Kidney epithelial cell (primary cell): ENCODE results near the gene SFRP5. TPM values are rescaled to one million over a fixed set of nuclear protein-coding genes. Genes with fewer than 3 reads are reported as not detected.

Experiments used
- DNase-seq: peaks from one replicate; pipeline ENCODE4 v3.0.0-alpha.2; 2010; ENCODE audit warnings: low read depth
- H3K27me3 ChIP-seq: 2 replicates; pipeline ENCODE4 v1.6.0; 2011; ENCODE audit warnings: low read length; ENCODE audit not compliant: control insufficient read depth, insufficient read depth
- H3K36me3 ChIP-seq: 2 replicates; pipeline ENCODE4 v1.5.1; 2011; ENCODE audit warnings: low read length; ENCODE audit not compliant: control insufficient read depth, insufficient read depth
- H3K4me3 ChIP-seq: 2 replicates; pipeline ENCODE4 v1.5.1; 2011; ENCODE audit warnings: low read depth, mild to moderate bottlenecking, control low read depth, low read length
- total RNA-seq: library from RNA; depleted of rRNA; stranded (reverse); fragments of >200 nt; gene quantifications from 2 replicates; pipeline ENCODE4 v1.2.3, GENCODE V29; 2015
- TF ChIP-seq, protein P1 (sequence below): IDR thresholded peaks from 2 replicates; pipeline ENCODE4 v1.5.1; 2011; ENCODE audit warnings: mild to moderate bottlenecking, moderate library complexity, low read length, control low read depth, inconsistent platforms; ENCODE audit not compliant: insufficient read depth, poor library complexity, severe bottlenecking

SFRP5 gene
- total RNA-seq, 1 donor from 2014 or later, result not detected

DNA sequence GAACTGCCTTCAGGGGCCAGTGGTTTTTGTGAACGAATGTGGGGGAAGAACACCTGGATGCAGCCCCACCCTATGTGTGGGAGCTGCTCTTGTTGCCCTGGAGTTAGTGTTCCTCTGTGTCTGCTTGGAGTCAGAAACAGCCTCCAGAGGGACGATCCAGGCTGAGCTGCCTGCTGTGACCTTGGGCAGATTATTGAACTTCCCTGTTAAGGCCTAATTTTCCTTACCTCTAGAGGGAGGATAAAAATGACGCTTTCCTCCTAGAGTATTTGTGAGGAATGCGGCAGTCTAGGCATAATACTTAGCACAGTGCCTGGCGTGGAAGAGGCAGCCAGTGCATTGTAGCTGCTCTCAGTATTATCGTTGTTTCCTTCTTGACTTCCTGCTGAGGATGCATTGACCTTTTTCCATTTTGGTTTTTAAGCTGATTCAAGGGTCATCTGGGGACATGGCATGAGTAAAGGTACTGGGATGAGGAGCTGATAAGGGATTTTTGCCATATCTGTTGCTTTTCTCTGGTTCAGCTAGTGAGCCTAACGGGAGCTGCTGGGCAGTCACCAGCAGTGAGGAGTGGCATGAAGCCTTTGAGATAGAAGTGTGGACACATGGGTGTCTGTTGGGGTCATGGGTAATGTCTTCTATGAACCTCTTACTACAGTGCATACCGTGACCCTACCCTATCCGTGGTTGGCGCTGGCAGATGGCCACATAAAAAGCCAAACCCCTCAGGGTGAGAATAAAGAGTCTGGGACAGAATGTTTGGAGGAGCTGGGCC is 28.4 kb downstream of the SFRP5 start:
- H3K4me3 ChIP-seq, result no peak overlapping the region
- DNase-seq, result no peak
- no peaks in the 10 kb centered on the region for H3K36me3 ChIP-seq
- TF ChIP-seq, protein P1, sequence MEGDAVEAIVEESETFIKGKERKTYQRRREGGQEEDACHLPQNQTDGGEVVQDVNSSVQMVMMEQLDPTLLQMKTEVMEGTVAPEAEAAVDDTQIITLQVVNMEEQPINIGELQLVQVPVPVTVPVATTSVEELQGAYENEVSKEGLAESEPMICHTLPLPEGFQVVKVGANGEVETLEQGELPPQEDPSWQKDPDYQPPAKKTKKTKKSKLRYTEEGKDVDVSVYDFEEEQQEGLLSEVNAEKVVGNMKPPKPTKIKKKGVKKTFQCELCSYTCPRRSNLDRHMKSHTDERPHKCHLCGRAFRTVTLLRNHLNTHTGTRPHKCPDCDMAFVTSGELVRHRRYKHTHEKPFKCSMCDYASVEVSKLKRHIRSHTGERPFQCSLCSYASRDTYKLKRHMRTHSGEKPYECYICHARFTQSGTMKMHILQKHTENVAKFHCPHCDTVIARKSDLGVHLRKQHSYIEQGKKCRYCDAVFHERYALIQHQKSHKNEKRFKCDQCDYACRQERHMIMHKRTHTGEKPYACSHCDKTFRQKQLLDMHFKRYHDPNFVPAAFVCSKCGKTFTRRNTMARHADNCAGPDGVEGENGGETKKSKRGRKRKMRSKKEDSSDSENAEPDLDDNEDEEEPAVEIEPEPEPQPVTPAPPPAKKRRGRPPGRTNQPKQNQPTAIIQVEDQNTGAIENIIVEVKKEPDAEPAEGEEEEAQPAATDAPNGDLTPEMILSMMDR, result no peak
- no peaks in the 10 kb centered on the region for H3K27me3 ChIP-seq

DNA sequence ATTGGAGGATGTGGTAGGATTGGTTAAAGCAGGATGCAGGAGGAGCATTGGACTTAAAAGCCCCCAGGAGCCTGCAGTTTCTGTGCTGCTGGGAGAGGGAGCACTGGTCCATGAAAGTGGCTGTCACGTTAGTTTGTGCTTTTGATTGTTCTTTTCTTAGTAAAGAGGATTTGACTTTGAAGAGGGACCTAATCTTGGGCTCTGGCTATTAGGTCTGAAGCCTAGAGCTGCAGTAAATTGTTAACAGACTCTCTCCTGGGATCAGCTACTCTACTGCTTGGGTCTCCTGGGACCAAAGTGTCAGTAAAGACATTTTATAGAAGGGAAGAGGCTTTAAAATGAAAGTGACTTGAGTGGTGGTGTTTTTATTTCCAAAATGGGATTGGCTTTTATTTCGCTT is 31.2 kb downstream of the SFRP5 start:
- no peaks in the 10 kb centered on the region for H3K36me3 ChIP-seq
- H3K27me3 ChIP-seq, result no peaks in the 10 kb centered on the region
- TF ChIP-seq, protein P1, result no peak
- DNase-seq, result no peak
- no peak overlapping the region for H3K4me3 ChIP-seq

DNA sequence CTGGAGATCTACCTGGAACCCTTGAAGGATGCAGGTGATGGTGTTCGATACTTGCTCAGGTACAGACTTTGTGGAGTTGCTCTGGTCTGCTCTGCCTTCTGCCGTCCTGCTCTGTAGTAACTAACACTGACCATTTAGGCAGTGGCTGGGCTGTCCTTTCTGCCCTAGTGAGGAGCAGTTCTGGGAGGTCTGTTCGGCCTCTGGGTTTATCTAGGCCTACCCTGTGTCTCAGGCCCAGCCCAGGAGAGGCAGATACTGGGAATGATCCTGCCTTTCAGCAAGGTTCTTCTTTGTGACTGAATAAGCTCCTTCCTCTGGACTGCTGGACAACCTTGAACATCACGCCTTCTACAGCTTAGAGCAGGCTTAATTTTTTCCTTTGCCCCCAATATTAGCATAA is 33.2 kb downstream of the SFRP5 start:
- no peak overlapping the region for H3K4me3 ChIP-seq
- H3K27me3 ChIP-seq, result no peaks in the 10 kb centered on the region
- H3K36me3 ChIP-seq, result no peaks in the 10 kb centered on the region
- TF ChIP-seq, protein P1, result no peak
- no peak for DNase-seq

DNA sequence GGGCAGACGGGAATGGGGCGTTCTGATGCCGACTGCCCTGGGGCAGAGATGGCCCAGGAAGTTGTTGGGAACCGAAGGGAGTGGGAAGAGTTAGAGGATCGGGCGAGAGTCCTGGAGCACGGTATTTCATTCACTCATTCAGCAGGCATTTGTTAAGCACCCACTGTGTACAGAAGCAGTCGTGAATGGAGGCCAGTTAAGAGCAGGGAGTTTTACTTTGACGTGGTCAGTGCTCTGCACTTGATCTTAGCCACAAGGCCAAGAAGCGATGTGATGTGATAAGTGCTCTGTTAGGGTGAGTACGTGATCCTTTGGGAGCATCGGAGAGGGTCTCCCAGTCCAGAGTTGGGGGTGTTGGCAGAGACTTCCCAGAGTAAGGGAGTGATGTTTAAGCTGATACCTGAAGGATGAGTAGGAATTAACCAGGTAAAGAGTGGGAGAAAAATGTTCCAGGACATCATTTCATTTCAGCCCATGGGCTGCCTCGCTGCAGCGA is 34.0 kb downstream of the SFRP5 start:
- Histone ChIP-seq H3K36me3 (no peaks in the 10 kb centered on the region), H3K4me3 (peak overlapping the region; percentile 98), H3K27me3 (no peaks in the 10 kb centered on the region)
- DNase-seq, result no peak
- TF ChIP-seq, protein P1, result no peak

DNA sequence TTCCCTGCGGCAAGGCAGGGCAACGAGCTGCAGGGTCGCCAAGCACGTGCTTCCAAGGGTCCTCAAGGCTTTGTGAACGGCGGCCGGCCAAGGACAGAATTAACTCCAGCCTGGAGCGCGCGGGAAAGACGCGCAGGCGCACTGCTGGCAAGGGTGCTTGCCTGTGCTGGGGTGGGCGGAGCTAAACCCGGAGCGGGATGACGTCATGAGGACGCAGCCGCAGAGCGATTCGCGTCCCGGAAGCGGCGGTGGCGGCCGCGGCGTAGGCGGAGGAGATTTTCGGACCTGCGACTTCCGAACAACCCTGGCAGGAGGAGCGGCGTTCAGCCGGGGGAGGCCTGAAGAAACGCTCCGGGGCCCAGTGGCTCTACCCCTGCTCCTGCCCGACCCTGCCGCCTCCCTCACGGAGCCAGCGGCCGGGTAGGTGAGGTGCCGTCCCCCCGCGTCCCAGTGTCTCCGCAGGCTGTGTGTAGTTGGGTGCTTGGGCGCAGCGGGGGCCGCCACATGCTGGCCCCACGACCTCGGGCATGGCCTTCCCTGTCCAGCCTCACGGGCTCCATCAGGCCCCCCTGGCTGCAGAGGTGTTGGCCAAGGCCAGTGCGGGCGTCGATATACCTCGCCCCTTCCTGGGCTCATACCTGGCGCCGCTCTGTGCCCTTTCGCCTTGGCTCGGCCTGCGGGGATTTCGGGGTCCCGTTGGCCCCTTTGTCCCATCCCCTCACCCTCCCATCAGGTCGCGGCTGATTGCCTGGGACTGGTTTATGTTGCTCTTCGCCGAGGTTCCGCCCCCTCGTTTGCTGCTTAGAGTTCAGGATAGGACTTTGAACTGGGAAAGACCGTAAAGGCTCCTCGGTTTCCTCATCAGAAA is 34.7 kb downstream of the SFRP5 start, which contains the start of gene ZFYVE27:
Gene ZFYVE27, plus strand, starts transcription at position 227 of the 868 bp plus-strand sequence. CDS start 1,350 bp downstream, outside the sequence.
- DNase-seq, result peak; percentile 76
- H3K36me3 ChIP-seq, result no peaks in the 10 kb centered on the region
- TF ChIP-seq, protein P1, result no peak

More for the DNA sequence above, 34.7 kb downstream of the SFRP5 start, which contains the start of gene ZFYVE27:
- Histone ChIP-seq H3K27me3 (no peaks in the 10 kb centered on the region), H3K4me3 (peak within 1 kb of the TSS; percentile 98)
